ENCODE results near the gene SYNPO2. TPM values are rescaled to one million over a fixed set of nuclear protein-coding genes. Genes with fewer than 3 reads are reported as not detected.

The SYNPO2 gene
- total RNA-seq, 1 experiment from 2014 or later = 0.93 TPM

DNA sequence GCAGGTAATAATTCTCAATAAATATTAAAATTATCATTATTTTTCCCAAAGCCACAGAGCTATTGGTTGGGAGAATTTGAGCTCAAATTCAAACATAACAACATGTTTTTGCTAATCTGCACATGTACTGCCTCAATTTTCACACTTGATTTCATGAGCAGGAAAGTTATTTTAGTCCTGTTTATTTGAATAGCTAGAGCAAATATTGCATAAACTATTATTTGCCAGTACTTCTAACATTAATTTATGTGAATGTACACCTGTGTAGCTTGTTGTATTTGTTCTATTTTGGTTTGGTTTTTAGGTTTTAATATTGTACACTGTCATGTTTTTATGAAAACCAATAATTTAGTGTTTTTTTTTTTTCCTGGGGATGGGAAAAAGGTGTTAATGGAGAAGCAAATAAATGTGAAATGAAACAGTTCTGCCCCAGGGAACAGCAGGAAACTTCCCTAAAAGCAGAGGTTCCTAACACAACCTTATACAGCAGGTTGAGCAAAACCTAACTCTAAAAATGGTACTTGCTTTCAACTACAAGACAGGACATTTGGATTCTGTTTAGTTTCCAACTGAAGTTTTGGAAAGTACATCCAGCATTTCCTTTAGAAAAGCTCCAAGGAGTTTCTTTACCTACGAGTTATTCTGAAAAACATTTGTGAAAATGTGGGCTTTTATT, 99.4 kb downstream of the SYNPO2 start:
- Histone ChIP-seq H3K79me2 (ENCODE audit: insufficient read depth, low read length) (no peaks in the 10 kb centered on the region), H3K4me1 (ENCODE audit: control insufficient read depth in 1 of 2, insufficient read depth in 2 of 2, low read length in 2 of 2) (no peaks in the 10 kb centered on the region), H3K4me2 (ENCODE audit: low read length) (no peak overlapping the region), H2AFZ (ENCODE audit: low read depth, low read length, poor library complexity, severe bottlenecking) (no peak overlapping the region), H3K9me2 (ENCODE audit: insufficient read depth) (no peaks in the 10 kb centered on the region), H3K36me3 (ENCODE audit: control insufficient read depth in 1 of 2, insufficient read depth in 2 of 2, low read length in 2 of 2) (no peaks in the 10 kb centered on the region), H3K4me3 (replicated peaks in 1 of 2; ENCODE audit: low read depth in 1 of 2, low read length in 2 of 2) (no peak overlapping the region), H3K27ac (ENCODE audit: low read depth, low read length) (no peak overlapping the region), H3K27me3 (ENCODE audit: insufficient read depth, low read length) (no peaks in the 10 kb centered on the region), H3K9me3 (ENCODE audit: control insufficient read depth in 1 of 2, insufficient read depth in 1 of 2, low read depth in 1 of 2, low read length in 2 of 2) (no peaks in the 10 kb centered on the region), H4K20me1 (ENCODE audit: insufficient read depth) (no peaks in the 10 kb centered on the region), H3K9ac (ENCODE audit: low read length) (no peak overlapping the region)
- ATAC-seq (no peak), DNase-seq (ENCODE audit: low read depth, low spot score) (no peak)
- BruUV-seq (replicated peaks) = no TSS peak
- CTCF ChIA-PET = no interaction called here
- RAD21 ChIA-PET (ENCODE audit: low non-redundant PET in 1 of 2, low total read pairs in 2 of 2, uncharacterized antibody in 2 of 2, unreplicated experiment in 2 of 2) = no interaction called here
- TF ChIP-seq ZFX (IDR thresholded peaks at IDR 0.05) = no peak
- no peak for TF ChIP-seq EZH2 (IDR thresholded peaks at IDR 0.05)
- no peak for TF ChIP-seq SIN3A (IDR thresholded peaks at IDR 0.05; ENCODE audit: low read depth)
- no peak for TF ChIP-seq YY1 (IDR thresholded peaks at IDR 0.05; ENCODE audit: extremely low read depth, insufficient replicate concordance, low read depth, low read length)
- TF ChIP-seq, protein P1, sequence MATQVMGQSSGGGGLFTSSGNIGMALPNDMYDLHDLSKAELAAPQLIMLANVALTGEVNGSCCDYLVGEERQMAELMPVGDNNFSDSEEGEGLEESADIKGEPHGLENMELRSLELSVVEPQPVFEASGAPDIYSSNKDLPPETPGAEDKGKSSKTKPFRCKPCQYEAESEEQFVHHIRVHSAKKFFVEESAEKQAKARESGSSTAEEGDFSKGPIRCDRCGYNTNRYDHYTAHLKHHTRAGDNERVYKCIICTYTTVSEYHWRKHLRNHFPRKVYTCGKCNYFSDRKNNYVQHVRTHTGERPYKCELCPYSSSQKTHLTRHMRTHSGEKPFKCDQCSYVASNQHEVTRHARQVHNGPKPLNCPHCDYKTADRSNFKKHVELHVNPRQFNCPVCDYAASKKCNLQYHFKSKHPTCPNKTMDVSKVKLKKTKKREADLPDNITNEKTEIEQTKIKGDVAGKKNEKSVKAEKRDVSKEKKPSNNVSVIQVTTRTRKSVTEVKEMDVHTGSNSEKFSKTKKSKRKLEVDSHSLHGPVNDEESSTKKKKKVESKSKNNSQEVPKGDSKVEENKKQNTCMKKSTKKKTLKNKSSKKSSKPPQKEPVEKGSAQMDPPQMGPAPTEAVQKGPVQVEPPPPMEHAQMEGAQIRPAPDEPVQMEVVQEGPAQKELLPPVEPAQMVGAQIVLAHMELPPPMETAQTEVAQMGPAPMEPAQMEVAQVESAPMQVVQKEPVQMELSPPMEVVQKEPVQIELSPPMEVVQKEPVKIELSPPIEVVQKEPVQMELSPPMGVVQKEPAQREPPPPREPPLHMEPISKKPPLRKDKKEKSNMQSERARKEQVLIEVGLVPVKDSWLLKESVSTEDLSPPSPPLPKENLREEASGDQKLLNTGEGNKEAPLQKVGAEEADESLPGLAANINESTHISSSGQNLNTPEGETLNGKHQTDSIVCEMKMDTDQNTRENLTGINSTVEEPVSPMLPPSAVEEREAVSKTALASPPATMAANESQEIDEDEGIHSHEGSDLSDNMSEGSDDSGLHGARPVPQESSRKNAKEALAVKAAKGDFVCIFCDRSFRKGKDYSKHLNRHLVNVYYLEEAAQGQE (IDR thresholded peaks at IDR 0.05; ENCODE audit: low read depth) = no peak
- no peak for TF ChIP-seq POLR2AphosphoS5 (IDR thresholded peaks at IDR 0.05; ENCODE audit: low read depth, low read length)
- TF ChIP-seq, protein P2, sequence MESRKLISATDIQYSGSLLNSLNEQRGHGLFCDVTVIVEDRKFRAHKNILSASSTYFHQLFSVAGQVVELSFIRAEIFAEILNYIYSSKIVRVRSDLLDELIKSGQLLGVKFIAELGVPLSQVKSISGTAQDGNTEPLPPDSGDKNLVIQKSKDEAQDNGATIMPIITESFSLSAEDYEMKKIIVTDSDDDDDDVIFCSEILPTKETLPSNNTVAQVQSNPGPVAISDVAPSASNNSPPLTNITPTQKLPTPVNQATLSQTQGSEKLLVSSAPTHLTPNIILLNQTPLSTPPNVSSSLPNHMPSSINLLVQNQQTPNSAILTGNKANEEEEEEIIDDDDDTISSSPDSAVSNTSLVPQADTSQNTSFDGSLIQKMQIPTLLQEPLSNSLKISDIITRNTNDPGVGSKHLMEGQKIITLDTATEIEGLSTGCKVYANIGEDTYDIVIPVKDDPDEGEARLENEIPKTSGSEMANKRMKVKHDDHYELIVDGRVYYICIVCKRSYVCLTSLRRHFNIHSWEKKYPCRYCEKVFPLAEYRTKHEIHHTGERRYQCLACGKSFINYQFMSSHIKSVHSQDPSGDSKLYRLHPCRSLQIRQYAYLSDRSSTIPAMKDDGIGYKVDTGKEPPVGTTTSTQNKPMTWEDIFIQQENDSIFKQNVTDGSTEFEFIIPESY (IDR thresholded peaks at IDR 0.05; ENCODE audit: extremely low read depth, insufficient replicate concordance, low read length) = no peak
- no peak for TF ChIP-seq ZNF274 (IDR thresholded peaks at IDR 0.05; ENCODE audit: low read depth, low read length)
- TF ChIP-seq FOSL1 (IDR thresholded peaks at IDR 0.05; ENCODE audit: low read depth) = no peak
- TF ChIP-seq, protein P3, sequence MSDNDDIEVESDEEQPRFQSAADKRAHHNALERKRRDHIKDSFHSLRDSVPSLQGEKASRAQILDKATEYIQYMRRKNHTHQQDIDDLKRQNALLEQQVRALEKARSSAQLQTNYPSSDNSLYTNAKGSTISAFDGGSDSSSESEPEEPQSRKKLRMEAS (IDR thresholded peaks at IDR 0.05) = no peak
- no peak for TF ChIP-seq SP1 (IDR thresholded peaks at IDR 0.05; ENCODE audit: low read depth)
- no peak for TF ChIP-seq ELF1 (IDR thresholded peaks at IDR 0.05; ENCODE audit: borderline replicate concordance, low read depth)
- TF ChIP-seq, protein P4, sequence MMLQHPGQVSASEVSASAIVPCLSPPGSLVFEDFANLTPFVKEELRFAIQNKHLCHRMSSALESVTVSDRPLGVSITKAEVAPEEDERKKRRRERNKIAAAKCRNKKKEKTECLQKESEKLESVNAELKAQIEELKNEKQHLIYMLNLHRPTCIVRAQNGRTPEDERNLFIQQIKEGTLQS (IDR thresholded peaks at IDR 0.05) = no peak
- TF ChIP-seq RAD21 (IDR thresholded peaks at IDR 0.05; ENCODE audit: low read depth) = no peak
- TF ChIP-seq, protein P5, sequence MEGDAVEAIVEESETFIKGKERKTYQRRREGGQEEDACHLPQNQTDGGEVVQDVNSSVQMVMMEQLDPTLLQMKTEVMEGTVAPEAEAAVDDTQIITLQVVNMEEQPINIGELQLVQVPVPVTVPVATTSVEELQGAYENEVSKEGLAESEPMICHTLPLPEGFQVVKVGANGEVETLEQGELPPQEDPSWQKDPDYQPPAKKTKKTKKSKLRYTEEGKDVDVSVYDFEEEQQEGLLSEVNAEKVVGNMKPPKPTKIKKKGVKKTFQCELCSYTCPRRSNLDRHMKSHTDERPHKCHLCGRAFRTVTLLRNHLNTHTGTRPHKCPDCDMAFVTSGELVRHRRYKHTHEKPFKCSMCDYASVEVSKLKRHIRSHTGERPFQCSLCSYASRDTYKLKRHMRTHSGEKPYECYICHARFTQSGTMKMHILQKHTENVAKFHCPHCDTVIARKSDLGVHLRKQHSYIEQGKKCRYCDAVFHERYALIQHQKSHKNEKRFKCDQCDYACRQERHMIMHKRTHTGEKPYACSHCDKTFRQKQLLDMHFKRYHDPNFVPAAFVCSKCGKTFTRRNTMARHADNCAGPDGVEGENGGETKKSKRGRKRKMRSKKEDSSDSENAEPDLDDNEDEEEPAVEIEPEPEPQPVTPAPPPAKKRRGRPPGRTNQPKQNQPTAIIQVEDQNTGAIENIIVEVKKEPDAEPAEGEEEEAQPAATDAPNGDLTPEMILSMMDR (IDR thresholded peaks at IDR 0.05 in 2 of 3, conservative IDR thresholded peaks at IDR 0.05 in 1 of 3; ENCODE audit: borderline replicate concordance in 1 of 3, insufficient read depth in 1 of 3, low read depth in 2 of 3, low read length in 2 of 3) = no peak
- no peak for TF ChIP-seq CBX3 (IDR thresholded peaks at IDR 0.05; ENCODE audit: low read depth)
- no peak for TF ChIP-seq TCF7L2 (IDR thresholded peaks at IDR 0.05; ENCODE audit: borderline replicate concordance, extremely low read depth, insufficient read depth, insufficient read length)
- no peak for TF ChIP-seq SRF (IDR thresholded peaks at IDR 0.05; ENCODE audit: low read depth)
- TF ChIP-seq CEBPB (IDR thresholded peaks at IDR 0.05; ENCODE audit: low read depth) = no peak
- intact Hi-C loops (cut with micrococcal nuclease) = no loop called here
- POLR2A ChIA-PET = no interaction called here
